Limb (tissue), 2 donors: ENCODE results near the gene KCNMA1.

Source experiments
- DNase-seq, 2 donors: peaks; one replicate each; pipeline ENCODE4 v3.0.0-alpha.2; 2016; ENCODE audit errors: extremely low spot score in 2 of 2

KCNMA1 gene

GRCh38 chr10:77561991-77562390 lies 75.6 kb downstream of the KCNMA1 start:
- DNase-seq: no peak

- no peak for DNase-seq
These were observed 77.1 kb downstream of the KCNMA1 start for GRCh38 chr10:77560471-77560870.

GRCh38 chr10:77560052-77560451 lies 77.6 kb downstream of the KCNMA1 start:
- no peak for DNase-seq

- DNase-seq: no peak
These were observed 80.5 kb downstream of the KCNMA1 start for GRCh38 chr10:77556990-77557601.

- DNase-seq: no peak
These were observed 81.9 kb downstream of the KCNMA1 start for GRCh38 chr10:77555591-77556212.

GRCh38 chr10:77554996-77555397 lies 82.6 kb downstream of the KCNMA1 start:
- no peak for DNase-seq

- DNase-seq: no peak
These were observed 83.6 kb downstream of the KCNMA1 start for GRCh38 chr10:77553966-77554365.

- no peak for DNase-seq
These were observed 84.3 kb downstream of the KCNMA1 start for GRCh38 chr10:77553311-77553710.

GRCh38 chr10:77552252-77552651 lies 85.4 kb downstream of the KCNMA1 start:
- no peak for DNase-seq

GRCh38 chr10:77550378-77550777 lies 87.2 kb downstream of the KCNMA1 start:
- DNase-seq: no peak

GRCh38 chr10:77548671-77549070 lies 88.9 kb downstream of the KCNMA1 start:
- DNase-seq: no peak

- DNase-seq: no peak
These were observed 89.5 kb downstream of the KCNMA1 start for GRCh38 chr10:77548157-77548556.

- DNase-seq: no peak
These were observed 90.1 kb downstream of the KCNMA1 start for GRCh38 chr10:77547307-77548050.

- DNase-seq: no peak
These were observed 91.6 kb downstream of the KCNMA1 start for GRCh38 chr10:77546042-77546441.

- DNase-seq: no peak
These were observed 92.0 kb downstream of the KCNMA1 start for GRCh38 chr10:77545585-77545984.

GRCh38 chr10:77544617-77545016 lies 93.0 kb downstream of the KCNMA1 start:
- no peak for DNase-seq

GRCh38 chr10:77542710-77543259 lies 94.8 kb downstream of the KCNMA1 start:
- DNase-seq: no peak

- DNase-seq: no peak
These were observed 95.7 kb downstream of the KCNMA1 start for GRCh38 chr10:77541944-77542343.

GRCh38 chr10:77541247-77541646 lies 96.4 kb downstream of the KCNMA1 start:
- no peak for DNase-seq

GRCh38 chr10:77539147-77539935 lies 98.3 kb downstream of the KCNMA1 start:
- no peak for DNase-seq

- peak; percentile 62 to 70 for DNase-seq
These were observed 99.8 kb downstream of the KCNMA1 start for GRCh38 chr10:77537720-77538373.
